Caco-2 (cell line): ENCODE results near the gene SMYD3. TPM values are rescaled to one million over a fixed set of nuclear protein-coding genes. Genes with fewer than 3 reads are reported as not detected.

ENCODE experiments used
- BruUV-seq: library from RNA; stranded (reverse); fragments of 400-500 nt; replicated peaks from 2 replicates; lab custom pipeline; 2021; lab: Mats Ljungman, UMichigan
- CTCF ChIA-PET: fragments of 300-600 bp; sonication (Branson Sonifier 250); formaldehyde crosslinking; loops from one replicate; lab custom pipeline; 2022; ENCODE audit warnings: antibody characterized with exemption; lab: Charles Lee
- POLR2A ChIA-PET: fragments of 300-600 bp; sonication (Branson Sonifier 250); formaldehyde crosslinking; loops from one replicate; lab custom pipeline; 2022; ENCODE audit warnings: antibody characterized with exemption; lab: Charles Lee
- DNase-seq, 2 experiments: peaks; one replicate each; pipeline versions ENCODE4 v3.0.0 to v3.0.0-alpha.2; 2020 to 2022
- H3K27me3 ChIP-seq: replicated peaks from 2 replicates; pipeline ENCODE4 v1.6.0; 2011; ENCODE audit warnings: low read length; ENCODE audit not compliant: control insufficient read depth, insufficient read depth
- H3K36me3 ChIP-seq: 2 replicates; pipeline ENCODE4 v1.5.1; 2011; ENCODE audit warnings: low read length; ENCODE audit not compliant: control insufficient read depth, insufficient read depth
- H3K4me1 ChIP-seq: fragments of 250-450 bp; sonication (Bioruptor Pico); 2 replicates; pipeline ENCODE4 v1.5.1; 2020; ENCODE audit warnings: mild to moderate bottlenecking
- H3K4me3 ChIP-seq: 2 replicates; pipeline ENCODE4 v1.5.1; 2011; ENCODE audit warnings: low read depth, mild to moderate bottlenecking, control low read depth, low read length
- H3K9me3 ChIP-seq: fragments of 250-450 bp; sonication (Bioruptor Pico); 2 replicates; pipeline ENCODE4 v1.5.1; 2020; ENCODE audit warnings: mild to moderate bottlenecking, moderate library complexity
- H3K27ac Mint-ChIP-seq: one replicate; pipeline ENCODE4 v1.8.0; 2022; ENCODE audit warnings: mixed read lengths; ENCODE audit not compliant: unreplicated experiment
- H3K27me3 Mint-ChIP-seq: one replicate; pipeline ENCODE4 v1.8.0; 2022; ENCODE audit warnings: mixed read lengths; ENCODE audit not compliant: insufficient read depth, unreplicated experiment
- H3K36me3 Mint-ChIP-seq: one replicate; pipeline ENCODE4 v1.8.0; 2022; ENCODE audit warnings: mild to moderate bottlenecking, mixed read lengths; ENCODE audit not compliant: insufficient read depth, unreplicated experiment
- H3K4me1 Mint-ChIP-seq: one replicate; pipeline ENCODE4 v1.8.0; 2022; ENCODE audit warnings: low read depth, mixed read lengths; ENCODE audit not compliant: unreplicated experiment
- H3K4me3 Mint-ChIP-seq: one replicate; pipeline ENCODE4 v1.8.0; 2022; ENCODE audit warnings: mild to moderate bottlenecking, moderate library complexity, mixed read lengths; ENCODE audit not compliant: unreplicated experiment
- H3K9me3 Mint-ChIP-seq: one replicate; pipeline ENCODE4 v1.8.0; 2022; ENCODE audit warnings: mixed read lengths; ENCODE audit not compliant: unreplicated experiment
- intact Hi-C: fragments of 100-400 bp; cut with micrococcal nuclease; formaldehyde crosslinking; loops from one replicate; pipeline ENCODE4 v1.10.0; 2022; ENCODE audit not compliant: unreplicated experiment
- total RNA-seq: library from RNA; stranded (reverse); gene quantifications from 2 replicates; pipeline ENCODE4 v1.2.3, GENCODE V29; 2022
- TF ChIP-seq, protein P1 (sequence below), 2 experiments: fragments of 200-600 bp in 1 of 2; IDR thresholded peaks; 1 replicate in 1 of 2; 2 replicates in 1 of 2; pipeline versions ENCODE4 v1.5.1 to v1.8.0; 2011 to 2022; ENCODE audit warnings: antibody characterized with exemption in 1 of 2, control low read depth in 1 of 2, inconsistent platforms in 1 of 2, low read depth in 1 of 2, low read length in 1 of 2, mild to moderate bottlenecking in 1 of 2, moderate library complexity in 1 of 2; ENCODE audit not compliant: insufficient read depth in 1 of 2, severe bottlenecking in 1 of 2, unreplicated experiment in 1 of 2

The SMYD3 gene
- total RNA-seq, 1 experiment from 2014 or later: 33.0 TPM

GRCh38 chr1:245999697-246000637 is 507.1 kb downstream of the SMYD3 start:
- no peak overlapping the region for H3K4me3 Mint-ChIP-seq
- peaks cover 22% of the 10 kb centered on the region for H3K4me1 Mint-ChIP-seq
- no peak overlapping the region for H3K27ac Mint-ChIP-seq
- H3K36me3 Mint-ChIP-seq: no peaks in the 10 kb centered on the region
- no peaks in the 10 kb centered on the region for H3K9me3 Mint-ChIP-seq
- Histone ChIP-seq H3K4me3 (no peak overlapping the region), H3K27me3 (no peaks in the 10 kb centered on the region), H3K9me3 (no peaks in the 10 kb centered on the region), H3K36me3 (no peaks in the 10 kb centered on the region), H3K4me1 (peaks cover 8% of the 10 kb centered on the region)
- no peaks in the 10 kb centered on the region for H3K27me3 Mint-ChIP-seq
- ChIA-PET CTCF (no interaction called here), POLR2A (no interaction called here)
- BruUV-seq: no TSS peak
- no peak for DNase-seq
- TF ChIP-seq, protein P1, sequence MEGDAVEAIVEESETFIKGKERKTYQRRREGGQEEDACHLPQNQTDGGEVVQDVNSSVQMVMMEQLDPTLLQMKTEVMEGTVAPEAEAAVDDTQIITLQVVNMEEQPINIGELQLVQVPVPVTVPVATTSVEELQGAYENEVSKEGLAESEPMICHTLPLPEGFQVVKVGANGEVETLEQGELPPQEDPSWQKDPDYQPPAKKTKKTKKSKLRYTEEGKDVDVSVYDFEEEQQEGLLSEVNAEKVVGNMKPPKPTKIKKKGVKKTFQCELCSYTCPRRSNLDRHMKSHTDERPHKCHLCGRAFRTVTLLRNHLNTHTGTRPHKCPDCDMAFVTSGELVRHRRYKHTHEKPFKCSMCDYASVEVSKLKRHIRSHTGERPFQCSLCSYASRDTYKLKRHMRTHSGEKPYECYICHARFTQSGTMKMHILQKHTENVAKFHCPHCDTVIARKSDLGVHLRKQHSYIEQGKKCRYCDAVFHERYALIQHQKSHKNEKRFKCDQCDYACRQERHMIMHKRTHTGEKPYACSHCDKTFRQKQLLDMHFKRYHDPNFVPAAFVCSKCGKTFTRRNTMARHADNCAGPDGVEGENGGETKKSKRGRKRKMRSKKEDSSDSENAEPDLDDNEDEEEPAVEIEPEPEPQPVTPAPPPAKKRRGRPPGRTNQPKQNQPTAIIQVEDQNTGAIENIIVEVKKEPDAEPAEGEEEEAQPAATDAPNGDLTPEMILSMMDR (IDR thresholded peaks at IDR 0.05; ENCODE audit: insufficient read depth in 1 of 2, low read depth in 1 of 2, low read length in 1 of 2, severe bottlenecking in 1 of 2, unreplicated experiment in 1 of 2): no peak
- intact Hi-C loops: loop anchor here (10.0 kb wide), 3 partner anchors 295 to 485 kb away; no protein-coding TSS in a partner anchor

- no peak overlapping the region for H3K27ac Mint-ChIP-seq
These were observed 509.4 kb downstream of the SMYD3 start for GRCh38 chr1:245997471-245998258.

GRCh38 chr1:245996811-245997210 is 510.3 kb downstream of the SMYD3 start:
- BruUV-seq: no TSS peak
- Histone ChIP-seq H3K36me3 (no peaks in the 10 kb centered on the region), H3K4me1 (peaks cover 6% of the 10 kb centered on the region), H3K4me3 (no peak overlapping the region), H3K27me3 (no peaks in the 10 kb centered on the region), H3K9me3 (no peaks in the 10 kb centered on the region)
- TF ChIP-seq, protein P1 (IDR thresholded peaks at IDR 0.05; ENCODE audit: insufficient read depth in 1 of 2, low read depth in 1 of 2, low read length in 1 of 2, severe bottlenecking in 1 of 2, unreplicated experiment in 1 of 2): no peak
- no peaks in the 10 kb centered on the region for H3K27me3 Mint-ChIP-seq
- no peaks in the 10 kb centered on the region for H3K36me3 Mint-ChIP-seq
- no peak overlapping the region for H3K27ac Mint-ChIP-seq
- no peaks in the 10 kb centered on the region for H3K9me3 Mint-ChIP-seq
- H3K4me3 Mint-ChIP-seq: no peak overlapping the region
- CTCF ChIA-PET: no interaction called here
- POLR2A ChIA-PET: no interaction called here
- H3K4me1 Mint-ChIP-seq: peaks cover 18% of the 10 kb centered on the region
- intact Hi-C loops: no loop called here
- no peak for DNase-seq

More at GRCh38 chr1:245997471-245998258, 509.4 kb downstream of the SMYD3 start:
- H3K36me3 Mint-ChIP-seq: no peaks in the 10 kb centered on the region
- H3K27me3 Mint-ChIP-seq: no peaks in the 10 kb centered on the region
- Histone ChIP-seq H3K9me3 (no peaks in the 10 kb centered on the region), H3K4me1 (peaks cover 6% of the 10 kb centered on the region), H3K27me3 (no peaks in the 10 kb centered on the region), H3K4me3 (no peak overlapping the region), H3K36me3 (no peaks in the 10 kb centered on the region)
- intact Hi-C loops: no loop called here
- no peaks in the 10 kb centered on the region for H3K9me3 Mint-ChIP-seq
- BruUV-seq: no TSS peak
- no peak for DNase-seq
- peaks cover 22% of the 10 kb centered on the region for H3K4me1 Mint-ChIP-seq
- ChIA-PET CTCF (no interaction called here), POLR2A (no interaction called here)
- H3K4me3 Mint-ChIP-seq: no peak overlapping the region
- TF ChIP-seq, protein P1 (IDR thresholded peaks at IDR 0.05; ENCODE audit: insufficient read depth in 1 of 2, low read depth in 1 of 2, low read length in 1 of 2, severe bottlenecking in 1 of 2, unreplicated experiment in 1 of 2): no peak
